ENCODE data around the gene EXD3. TPM values are rescaled to one million over a fixed set of nuclear protein-coding genes. Genes with fewer than 3 reads are reported as not detected.
"Not testable (repeated sequence)": the region's sequence is repeated elsewhere in the genome, so short reads cannot be mapped to it uniquely, and the experiment has no call there.

EXD3 gene
- total RNA-seq, 2 donors from 2014 or later, result 7.9 to 14.8 TPM

DNA sequence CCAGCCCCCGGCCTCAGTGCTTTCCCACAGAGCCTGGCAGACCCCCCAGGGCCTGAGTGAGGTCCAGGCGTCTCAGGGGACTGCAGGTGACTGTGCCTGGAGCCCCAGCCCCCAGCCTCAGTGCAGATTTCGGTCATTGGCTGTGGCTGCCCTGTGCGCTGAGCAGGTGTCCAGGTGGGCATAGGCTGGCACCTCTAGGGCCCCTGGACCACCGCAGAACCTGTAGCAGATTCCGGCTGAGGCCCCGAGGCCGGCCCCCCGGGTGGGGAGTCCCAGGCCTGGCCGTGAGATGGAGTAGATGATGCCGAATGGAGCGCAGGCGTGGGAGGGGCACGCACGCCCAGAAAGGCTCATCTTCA lies 12.1 kb downstream of the EXD3 start:
- no peak overlapping the region for H3K27ac Mint-ChIP-seq
- ATAC-seq (no peak), DNase-seq (ENCODE audit: low spot score in 2 of 2) (no peak)
- no peaks in the 10 kb centered on the region for H3K36me3 Mint-ChIP-seq
- no peaks in the 10 kb centered on the region for H3K9me3 Mint-ChIP-seq

DNA sequence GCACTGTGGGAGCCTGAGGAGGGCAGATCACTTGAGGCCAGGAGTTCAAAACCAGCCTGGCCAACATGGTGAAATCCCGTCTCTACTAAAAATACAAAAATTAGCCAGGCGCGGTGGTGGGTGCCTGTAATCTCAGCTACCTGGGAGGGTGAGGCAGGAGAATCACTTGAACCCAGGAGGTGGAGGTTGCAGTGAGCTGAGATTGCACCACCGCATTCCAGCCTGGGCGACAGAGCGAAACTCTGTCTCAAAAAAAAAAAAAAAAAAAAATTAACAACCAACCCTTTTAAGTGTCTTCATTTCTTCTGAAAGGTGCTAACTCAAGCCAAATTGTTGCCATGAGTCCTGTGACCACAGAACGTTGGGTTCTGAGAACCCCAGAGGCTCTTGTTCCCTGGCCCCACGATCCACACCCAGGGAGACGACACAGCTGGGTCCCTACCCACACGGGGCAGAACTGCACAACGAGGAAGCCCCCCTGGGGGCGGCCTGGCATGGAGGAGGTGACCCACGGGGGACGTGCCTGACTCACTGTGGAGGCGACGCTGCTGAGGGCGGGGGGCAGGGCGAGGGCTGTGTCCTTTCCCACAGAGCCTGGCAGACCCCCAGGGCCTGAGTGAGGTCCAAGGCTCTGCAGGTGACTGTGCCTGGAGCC lies 12.6 kb downstream of the EXD3 start:
- not testable (repeated sequence) for H3K9me3 Mint-ChIP-seq; H3K27ac Mint-ChIP-seq; H3K36me3 Mint-ChIP-seq; DNase-seq (ENCODE audit: low spot score in 2 of 2); ATAC-seq

DNA sequence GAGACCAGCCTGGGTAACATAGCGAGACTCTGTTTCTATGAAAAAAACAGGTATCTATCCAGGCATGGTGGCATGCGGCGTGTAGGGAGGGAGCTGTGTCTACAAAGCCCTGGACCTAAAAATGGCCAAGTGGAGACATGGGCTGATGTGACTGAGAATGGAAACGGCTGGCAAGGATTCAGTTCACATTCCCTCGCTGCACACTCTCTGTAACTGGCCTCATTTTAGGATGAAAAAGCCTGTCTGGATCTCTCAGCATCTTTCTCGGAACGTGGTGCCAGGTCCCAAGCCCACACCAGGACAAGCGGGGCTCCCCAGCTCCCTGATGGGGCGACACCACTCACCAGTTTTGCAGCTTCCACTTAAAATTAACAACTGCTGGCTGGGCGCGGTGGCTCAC lies 13.4 kb downstream of the EXD3 start:
- ATAC-seq (no peak), DNase-seq (ENCODE audit: low spot score in 2 of 2) (no peak)
- H3K27ac Mint-ChIP-seq, result no peak overlapping the region
- H3K9me3 Mint-ChIP-seq, result no peaks in the 10 kb centered on the region
- no peaks in the 10 kb centered on the region for H3K36me3 Mint-ChIP-seq

DNA sequence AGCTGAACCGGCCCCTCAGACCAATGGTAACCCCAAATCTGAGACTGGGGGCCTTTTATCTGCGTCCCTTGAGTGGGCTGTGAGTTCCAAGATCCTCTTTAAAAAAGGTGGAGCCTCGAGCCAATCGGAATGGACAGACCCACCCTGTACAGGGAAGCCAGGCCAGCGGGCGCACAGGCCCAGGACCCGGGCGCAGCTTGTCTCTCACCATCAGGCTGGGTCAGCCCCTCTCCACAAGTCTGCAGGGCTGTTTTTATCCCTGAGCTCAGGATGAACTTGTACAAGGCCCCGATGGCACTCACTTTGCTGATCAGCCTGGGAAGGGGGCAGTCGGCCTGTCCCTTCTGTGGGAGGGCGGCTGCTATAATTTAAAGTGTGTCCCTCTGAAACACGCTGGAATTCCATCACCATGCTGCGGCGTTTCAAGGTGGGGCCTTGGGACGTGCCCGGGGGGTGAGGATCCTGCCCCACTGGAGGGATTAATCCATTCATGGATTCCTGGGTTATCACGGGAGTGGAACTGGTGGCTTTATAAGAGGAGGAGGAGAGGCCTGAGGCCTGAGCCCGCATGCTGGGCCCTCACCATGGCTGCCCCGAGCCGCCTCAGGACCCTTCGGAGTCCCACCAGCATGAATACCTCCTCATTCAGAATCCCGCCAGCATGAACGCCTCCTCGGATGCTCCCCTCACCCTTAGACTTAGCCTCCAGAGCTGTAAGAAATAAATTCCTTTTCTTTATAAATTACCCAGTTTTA lies 14.1 kb downstream of the EXD3 start:
- no peaks in the 10 kb centered on the region for H3K36me3 Mint-ChIP-seq
- H3K27ac Mint-ChIP-seq, result no peak overlapping the region
- ATAC-seq (no peak), DNase-seq (ENCODE audit: low spot score in 2 of 2) (no peak)
- H3K9me3 Mint-ChIP-seq, result no peaks in the 10 kb centered on the region

DNA sequence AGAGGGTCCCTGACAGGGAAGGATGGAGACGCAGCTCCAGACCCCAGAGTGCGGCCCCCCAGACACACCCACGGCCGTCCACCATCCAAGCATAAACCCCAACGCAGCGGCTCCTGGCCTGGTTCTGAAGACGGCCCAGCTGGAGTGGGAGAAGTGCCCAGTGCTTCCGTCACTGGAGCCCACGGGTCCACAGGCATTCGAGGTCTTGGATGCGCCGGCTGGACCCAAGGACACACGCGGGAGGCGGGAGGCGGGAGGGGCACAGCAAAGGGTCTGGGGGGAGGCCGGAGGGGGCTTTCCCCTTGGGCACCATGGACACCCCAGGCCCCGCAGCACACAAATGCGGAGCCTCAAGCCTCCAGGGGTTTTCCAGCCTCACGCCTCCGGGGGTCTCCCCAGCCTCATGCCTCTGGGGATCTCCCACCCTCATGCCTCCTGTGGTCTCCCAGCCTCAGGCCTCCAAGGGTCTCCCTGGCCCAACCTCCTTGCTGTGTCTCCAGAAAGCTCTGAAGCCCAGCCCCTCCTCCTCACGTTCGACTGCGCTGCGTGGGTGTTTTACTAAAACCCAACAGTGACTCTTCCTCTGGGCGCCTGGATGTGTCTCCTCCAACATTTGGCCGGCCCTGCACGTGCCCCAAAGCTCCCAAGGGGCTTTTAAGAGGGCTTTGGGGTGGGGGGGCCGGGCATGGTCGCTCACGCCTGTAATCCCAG lies 15.2 kb downstream of the EXD3 start:
- Mint-ChIP-seq H3K36me3 (peaks cover 0 to 1% of the 10 kb centered on the region in 2 donors), H3K9me3 (no peaks in the 10 kb centered on the region), H3K27ac (no peak overlapping the region)
- ATAC-seq (no peak), DNase-seq (ENCODE audit: low spot score in 2 of 2) (no peak)

DNA sequence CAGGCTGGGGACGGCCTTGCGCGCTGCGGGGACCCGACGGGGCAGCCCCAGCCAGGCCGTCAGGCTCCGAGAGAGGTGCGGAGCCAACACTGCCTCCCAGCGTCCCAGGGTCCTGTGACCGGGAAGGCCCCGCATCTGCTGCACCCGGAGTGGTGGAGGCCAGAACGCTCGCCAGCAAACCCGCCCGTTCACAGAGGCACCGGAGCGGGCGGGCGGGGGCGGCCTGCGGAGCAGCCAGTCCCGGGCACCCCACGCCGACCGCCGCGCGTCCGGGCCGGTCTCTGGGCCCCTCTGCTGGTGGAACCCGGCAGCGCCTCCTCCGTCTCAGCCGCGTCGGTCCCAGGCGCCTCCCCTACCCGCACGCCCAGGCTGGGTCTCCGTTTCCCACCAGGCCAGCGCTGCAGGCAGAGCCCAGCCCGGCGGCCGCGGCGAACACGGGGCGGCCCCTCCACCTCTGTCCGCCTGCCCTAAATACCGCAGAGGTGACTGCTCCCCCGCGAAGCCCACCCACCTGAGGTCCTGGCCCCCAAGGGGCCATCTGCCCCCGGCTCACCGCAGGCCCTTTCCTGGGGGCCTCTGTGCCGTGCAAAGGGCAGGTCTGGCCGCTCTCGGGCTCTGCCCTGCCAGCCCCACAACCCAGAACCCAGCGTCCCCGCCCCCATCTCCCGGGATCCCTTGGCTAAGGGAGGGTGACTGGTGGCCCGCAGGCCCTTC lies 15.9 kb downstream of the EXD3 start:
- DNase-seq (ENCODE audit: low spot score in 2 of 2) (peak; percentile 67 to 81), ATAC-seq (peak; percentile 76 to 96)
- Mint-ChIP-seq H3K27ac (no peak overlapping the region), H3K36me3 (peaks cover 0 to 8% of the 10 kb centered on the region in 2 donors), H3K9me3 (peaks cover 0 to 4% of the 10 kb centered on the region in 2 donors)

DNA sequence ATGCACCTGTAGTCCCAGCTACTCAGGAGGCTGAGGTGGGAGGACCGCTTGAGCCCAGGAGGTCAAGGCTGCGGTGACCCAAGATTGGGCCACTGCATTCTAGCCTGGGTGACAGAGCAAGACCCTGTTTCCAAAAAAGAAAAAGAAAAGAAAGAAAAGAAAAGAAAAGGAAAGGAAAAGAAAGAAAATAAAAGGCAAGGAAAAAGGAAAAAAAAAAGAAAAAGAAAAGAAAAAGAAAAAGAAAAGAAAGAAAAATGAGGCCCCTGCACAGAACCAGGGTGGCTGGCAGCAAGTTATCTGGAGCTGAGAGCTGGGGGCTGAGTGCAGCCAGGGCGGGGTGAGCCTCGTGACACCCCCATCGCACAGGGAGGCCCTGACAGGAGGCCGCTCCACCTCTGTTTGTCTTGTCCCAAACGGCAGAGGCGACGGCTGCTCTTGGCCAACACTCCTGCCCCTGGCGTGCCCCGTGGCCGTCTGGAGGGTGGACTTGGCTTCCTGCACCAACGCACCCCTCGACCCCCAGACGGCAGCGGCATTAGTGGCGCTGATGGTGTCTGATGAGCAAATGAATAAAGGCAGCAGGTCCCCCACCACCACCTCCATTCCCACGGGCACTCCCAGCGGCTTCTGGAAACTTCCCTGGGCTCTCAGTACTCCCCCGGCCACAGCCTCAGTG lies 16.7 kb downstream of the EXD3 start:
- Mint-ChIP-seq H3K27ac (no peak overlapping the region), H3K9me3 (peaks cover 0 to 4% of the 10 kb centered on the region in 2 donors), H3K36me3 (peaks cover 0 to 10% of the 10 kb centered on the region in 2 donors)
- ATAC-seq (no peak), DNase-seq (ENCODE audit: low spot score in 2 of 2) (no peak)

DNA sequence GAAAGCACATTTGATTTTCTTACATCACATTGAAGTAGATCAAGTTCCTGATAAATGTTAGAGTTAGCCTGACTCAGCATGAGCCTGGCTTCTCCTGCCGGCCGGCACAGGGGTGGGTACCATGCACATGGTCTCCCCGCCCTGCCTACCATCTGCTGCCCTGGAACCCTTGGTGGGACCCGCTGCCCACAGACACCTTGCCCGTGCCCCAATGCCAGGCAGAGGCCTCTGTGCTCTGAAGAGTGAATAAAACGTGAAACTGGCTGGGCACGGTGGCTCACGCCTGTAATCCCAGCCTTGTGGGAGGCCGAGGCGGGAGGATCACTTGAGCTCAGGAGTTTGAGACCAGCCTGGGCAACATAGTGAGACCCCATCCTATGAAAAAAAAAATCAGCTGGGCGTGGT lies 17.3 kb downstream of the EXD3 start:
- peaks cover 0 to 10% of the 10 kb centered on the region in 2 donors for H3K36me3 Mint-ChIP-seq
- DNase-seq (ENCODE audit: low spot score in 2 of 2) (no peak), ATAC-seq (no peak)
- H3K9me3 Mint-ChIP-seq, result peaks cover 0 to 4% of the 10 kb centered on the region in 2 donors
- no peak overlapping the region for H3K27ac Mint-ChIP-seq

DNA sequence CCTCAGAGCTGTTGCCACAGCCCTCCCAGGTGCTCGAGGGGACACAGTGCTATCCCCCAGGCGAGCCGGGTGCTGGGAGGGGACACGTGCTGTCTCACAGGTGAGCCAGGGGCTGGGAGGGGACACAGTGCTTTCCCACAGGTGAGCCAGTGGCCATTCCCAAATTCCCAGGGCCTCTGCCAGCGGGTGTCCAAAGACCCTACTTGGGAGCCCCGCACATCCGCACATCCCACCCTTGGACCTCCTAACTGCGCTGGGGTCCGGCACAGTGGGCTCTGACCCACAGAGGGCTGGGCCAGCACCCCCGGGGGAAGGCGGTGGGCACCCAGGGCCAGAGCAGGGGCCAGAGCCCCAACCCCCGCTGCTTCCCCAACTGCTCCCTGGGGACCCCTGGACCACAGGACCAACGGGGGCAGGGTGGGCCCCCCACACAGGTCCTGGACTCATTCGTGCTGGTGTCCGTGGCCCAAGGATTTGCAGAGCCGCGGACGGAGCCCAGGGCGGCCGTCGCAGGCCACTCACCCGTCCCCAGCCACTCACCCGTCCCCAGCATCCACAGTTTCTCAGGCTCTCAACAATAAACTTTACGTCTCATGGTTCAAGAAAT lies 17.9 kb downstream of the EXD3 start:
- H3K36me3 Mint-ChIP-seq, result peaks cover 0 to 15% of the 10 kb centered on the region in 2 donors
- DNase-seq (ENCODE audit: low spot score in 2 of 2) (no peak), ATAC-seq (no peak)
- no peak overlapping the region for H3K27ac Mint-ChIP-seq
- peaks cover 0 to 4% of the 10 kb centered on the region in 2 donors for H3K9me3 Mint-ChIP-seq

DNA sequence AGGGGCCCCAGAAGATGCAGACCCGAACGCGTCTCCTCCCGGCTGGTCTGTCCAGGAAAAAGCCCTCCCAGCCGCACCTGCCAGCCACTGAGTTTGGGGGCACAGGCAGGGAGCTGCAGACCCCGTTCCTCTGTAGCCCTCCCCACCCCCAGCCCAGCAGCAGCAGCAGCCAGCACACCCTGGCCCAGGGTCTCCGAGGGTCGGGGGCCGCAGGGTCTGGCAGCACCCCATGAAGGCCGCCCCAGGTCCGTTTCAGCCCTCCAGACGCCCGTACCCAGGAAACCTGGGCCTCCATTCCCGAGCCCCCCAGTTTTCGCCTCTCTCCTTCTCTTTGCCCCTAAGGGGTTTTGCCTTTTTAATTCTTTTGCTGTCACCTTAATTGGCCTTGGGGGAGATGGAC lies 19.7 kb downstream of the EXD3 start:
- no peak overlapping the region for H3K27ac Mint-ChIP-seq
- no peak for ATAC-seq
- no peak for DNase-seq (ENCODE audit: low spot score in 2 of 2)
- peaks cover 0 to 26% of the 10 kb centered on the region in 2 donors for H3K36me3 Mint-ChIP-seq
- H3K9me3 Mint-ChIP-seq, result peaks cover 0 to 4% of the 10 kb centered on the region in 2 donors

DNA sequence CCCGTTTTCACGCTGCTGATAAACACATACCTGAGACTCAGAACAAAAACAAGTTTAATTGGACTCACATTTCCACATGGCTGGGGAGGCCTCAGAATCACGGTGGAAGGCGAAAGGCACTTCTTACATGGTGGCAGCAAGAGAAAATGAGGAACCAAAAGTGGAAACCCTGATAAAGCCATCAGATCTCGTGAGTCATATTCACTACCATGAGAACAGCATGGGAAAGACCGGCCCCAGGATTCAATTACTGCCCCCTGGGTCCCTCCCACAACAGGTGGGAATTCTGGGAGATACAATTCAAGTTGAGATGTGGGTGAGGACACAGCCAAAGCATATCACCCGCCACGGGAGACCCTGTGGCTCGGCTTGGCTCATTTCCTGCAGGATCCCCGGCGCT lies 20.2 kb downstream of the EXD3 start:
- Mint-ChIP-seq H3K9me3 (peaks cover 0 to 4% of the 10 kb centered on the region in 2 donors), H3K36me3 (peaks cover 0 to 26% of the 10 kb centered on the region in 2 donors), H3K27ac (no peak overlapping the region)
- DNase-seq (ENCODE audit: low spot score in 2 of 2) (no peak), ATAC-seq (no peak)

DNA sequence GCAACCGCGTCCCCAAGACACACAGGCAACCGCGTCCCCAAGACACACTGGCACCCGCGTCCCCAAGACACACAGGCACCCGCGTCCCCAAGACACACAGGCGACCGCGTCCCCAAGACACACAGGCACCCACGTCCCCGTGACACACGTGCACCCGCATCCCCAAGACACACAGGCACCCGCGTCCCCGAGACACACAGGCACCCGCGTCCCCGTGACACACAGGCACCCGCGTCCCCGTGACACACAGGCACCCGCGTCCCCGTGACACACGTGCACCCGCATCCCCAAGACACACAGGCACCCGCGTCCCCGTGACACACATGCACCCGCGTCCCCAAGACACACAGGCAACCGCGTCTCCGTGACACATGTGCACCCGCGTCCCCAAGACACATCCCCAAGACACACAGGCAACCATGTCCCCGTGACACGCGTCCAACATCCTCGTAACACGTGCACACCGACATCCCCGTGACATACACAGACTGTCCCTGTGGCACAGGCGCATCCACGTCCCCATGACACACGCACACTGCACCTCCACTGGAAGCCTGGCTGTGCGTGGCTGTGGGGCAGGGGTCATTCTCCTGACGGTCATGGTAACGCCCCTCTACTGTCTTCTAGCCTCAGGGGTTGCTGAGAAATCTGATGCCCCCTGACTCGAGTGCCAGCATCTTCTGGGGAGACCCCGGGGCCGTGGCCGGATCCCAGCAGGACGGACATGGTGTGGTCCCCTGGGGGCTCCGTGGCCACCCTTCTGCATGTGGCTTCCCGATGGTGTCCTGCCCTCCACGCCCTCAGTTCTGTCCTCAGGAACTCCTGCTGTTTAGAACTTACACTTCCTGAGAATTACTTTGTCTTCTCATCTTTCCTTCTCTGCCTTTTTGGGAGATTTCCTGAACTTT lies 24.1 kb downstream of the EXD3 start:
- H3K27ac Mint-ChIP-seq, result no peak overlapping the region
- no peak for ATAC-seq

DNA sequence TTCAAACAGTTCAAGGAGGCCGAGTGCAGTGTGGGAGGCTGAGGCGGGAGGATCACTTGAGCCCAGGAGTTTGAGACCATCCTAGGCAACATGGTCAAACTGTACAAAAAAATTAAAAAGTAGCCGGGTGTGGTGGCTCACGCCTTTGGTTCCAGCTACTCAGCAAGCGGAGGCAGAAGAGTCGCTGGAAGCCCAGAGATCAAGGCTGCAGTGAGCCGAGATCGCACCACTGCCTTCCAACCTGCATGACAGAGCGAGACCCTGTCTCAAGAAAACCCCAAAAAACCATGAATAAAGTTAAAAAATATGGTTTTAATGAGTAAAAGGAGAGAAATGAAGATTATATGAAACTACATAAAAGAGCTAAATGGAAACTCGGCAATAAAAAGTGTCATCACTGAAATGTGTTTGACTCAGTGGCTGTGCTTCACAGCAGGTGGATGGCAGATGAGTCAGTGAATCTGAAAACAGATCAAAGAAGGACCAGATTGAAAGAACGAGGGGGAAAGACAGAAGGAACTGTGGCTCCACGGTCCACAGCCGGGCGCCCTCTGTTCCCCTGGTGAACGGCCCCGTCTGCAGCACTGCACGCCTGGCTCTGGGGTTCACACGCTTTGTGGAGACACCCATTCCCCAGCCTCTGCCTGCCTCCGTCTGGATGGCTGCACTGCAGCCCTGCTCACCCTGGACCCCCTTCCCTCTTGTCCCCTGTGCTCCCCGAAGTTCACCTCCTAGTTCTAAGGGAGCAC lies 25.1 kb downstream of the EXD3 start:
- peaks cover 0 to 4% of the 10 kb centered on the region in 2 donors for H3K9me3 Mint-ChIP-seq
- peak overlapping the region; percentile 48 to 78 for H3K27ac Mint-ChIP-seq
- ATAC-seq, result peak; percentile 97 to 98
- H3K36me3 Mint-ChIP-seq, result peaks cover 0 to 26% of the 10 kb centered on the region in 2 donors
- peak in 1 of 2 donors; percentile 64 for DNase-seq (ENCODE audit: low spot score in 2 of 2)

More for the DNA sequence above, 24.1 kb downstream of the EXD3 start:
- no peak for DNase-seq (ENCODE audit: low spot score in 2 of 2)
- H3K36me3 Mint-ChIP-seq, result peaks cover 0 to 26% of the 10 kb centered on the region in 2 donors
- peaks cover 0 to 4% of the 10 kb centered on the region in 2 donors for H3K9me3 Mint-ChIP-seq

DNA sequence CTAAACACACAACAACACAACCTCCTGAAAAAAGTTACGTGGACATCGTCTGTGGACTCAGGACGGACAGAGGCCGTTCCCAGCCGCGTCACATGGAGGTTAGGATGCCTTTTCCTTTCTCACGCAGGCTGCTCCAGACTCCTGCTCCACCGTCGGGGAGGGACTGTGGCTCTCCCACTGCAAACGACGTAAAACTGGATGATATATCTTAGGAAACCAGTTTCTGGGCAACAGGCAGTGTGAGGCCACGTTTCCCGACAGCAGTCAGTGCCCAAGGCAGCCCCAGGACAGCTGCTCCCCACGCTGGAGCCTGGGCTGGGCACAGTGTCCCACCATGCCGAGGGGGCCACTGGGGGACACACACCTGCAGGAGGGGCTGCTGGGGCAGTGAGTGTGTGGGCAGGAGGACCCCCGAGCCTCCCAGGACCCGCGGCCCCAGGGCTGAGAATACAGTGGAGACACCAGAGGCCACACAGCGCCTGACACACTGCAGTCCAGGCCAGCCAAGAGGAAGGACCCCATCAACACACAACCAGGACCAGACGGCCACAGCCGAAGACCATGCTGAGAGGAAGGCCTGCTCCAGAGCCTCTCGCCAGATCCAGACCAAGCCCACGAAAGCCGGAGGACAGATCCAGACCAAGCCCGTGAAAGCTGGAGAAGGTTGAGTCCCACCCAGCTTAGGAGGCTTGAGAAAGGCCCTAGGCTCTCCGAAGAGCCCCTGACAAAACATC lies 26.2 kb downstream of the EXD3 start:
- Mint-ChIP-seq H3K27ac (peak overlapping the region; percentile 48 to 78), H3K36me3 (peaks cover 0 to 16% of the 10 kb centered on the region in 2 donors), H3K9me3 (no peaks in the 10 kb centered on the region)
- DNase-seq (ENCODE audit: low spot score in 2 of 2) (no peak), ATAC-seq (no peak)

Data from activated naive CD4-positive, alpha-beta T cell treated with anti-CD3 and anti-CD28 coated beads, Interleukin-2, amount 50 U/mL, for 72 hours (primary cell).